Activated CD4-positive, alpha-beta T cell treated with anti-CD3 and anti-CD28 coated beads, Interleukin-2, Interleukin-6, amounts not matched to agents 100 ng/mL and 50 ng/mL, durations not matched to agents 16 hours and 8 hours (primary cell): ENCODE data around the gene DDAH1.
"Not testable (repeated sequence)": the region's sequence is repeated elsewhere in the genome, so short reads cannot be mapped to it uniquely, and the experiment has no call there.

ENCODE experiments used
- DNase-seq: peaks from one replicate; pipeline ENCODE4 v3.0.0-alpha.2; 2020

Gene DDAH1

DNA sequence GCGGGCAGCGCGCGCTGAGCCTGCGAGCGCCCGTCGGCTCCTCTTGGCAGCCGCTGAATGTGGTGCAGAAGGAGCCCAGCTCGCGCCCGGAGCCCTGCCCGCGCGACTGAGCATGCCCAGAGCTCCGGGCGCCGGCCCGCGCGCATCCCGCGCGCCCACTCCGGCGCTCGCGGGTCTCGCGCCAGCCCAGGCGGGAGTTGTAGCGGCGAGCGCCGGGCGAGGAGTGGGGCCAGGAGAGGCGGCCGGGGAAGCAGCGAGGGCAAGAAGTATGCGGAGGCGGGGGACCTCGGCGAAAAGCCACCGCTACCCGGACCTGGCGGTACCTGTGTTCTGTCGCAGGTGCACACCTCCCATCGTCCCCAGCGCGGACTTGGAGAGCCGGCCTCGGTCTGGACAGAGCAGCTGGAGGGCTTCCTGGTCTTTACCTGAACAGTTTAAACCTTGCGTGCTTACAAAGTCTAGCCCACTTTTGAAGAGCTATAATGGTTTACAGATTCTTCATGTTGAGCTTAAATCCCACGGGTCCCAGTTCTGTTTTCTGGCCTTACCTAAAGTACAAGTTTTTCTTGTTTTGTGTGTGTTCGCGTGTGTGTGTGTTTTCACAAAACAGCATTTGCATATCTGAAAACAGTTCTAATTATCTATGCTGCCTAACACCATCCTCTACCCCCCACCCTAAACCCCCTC lies at the start of gene DDAH1:
DDAH1 (minus strand) TSS at position 61 of the 687 bp plus-strand sequence. CDS start 114 bp downstream, outside the sequence.
- DNase-seq = no peak

GRCh38 chr1:85513998-85514397 lies 49.0 kb upstream of the DDAH1 start:
- not testable (repeated sequence) for DNase-seq

DNA sequence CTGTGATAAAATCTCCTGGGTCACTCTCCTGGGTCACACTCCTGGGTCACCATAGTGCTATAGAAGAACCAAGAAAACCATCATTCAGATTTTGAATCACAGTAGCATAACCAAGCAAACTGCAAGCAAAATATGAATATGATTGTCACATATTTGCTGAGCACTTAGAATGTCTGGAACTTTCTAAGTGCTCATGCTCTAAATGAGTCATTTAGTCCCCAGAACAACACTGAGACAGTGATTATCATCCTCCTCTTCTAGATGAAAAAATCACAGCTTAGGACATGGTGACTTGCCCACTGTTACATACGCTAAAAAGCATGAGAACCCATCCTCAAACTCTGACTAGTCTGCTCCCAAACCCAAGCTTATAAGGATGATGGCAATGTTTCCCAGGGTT lies 39.5 kb upstream of the DDAH1 start:
- no peak for DNase-seq

- DNase-seq = no peak
Measured at GRCh38 chr1:85502625-85503083, 37.7 kb upstream of the DDAH1 start.

DNA sequence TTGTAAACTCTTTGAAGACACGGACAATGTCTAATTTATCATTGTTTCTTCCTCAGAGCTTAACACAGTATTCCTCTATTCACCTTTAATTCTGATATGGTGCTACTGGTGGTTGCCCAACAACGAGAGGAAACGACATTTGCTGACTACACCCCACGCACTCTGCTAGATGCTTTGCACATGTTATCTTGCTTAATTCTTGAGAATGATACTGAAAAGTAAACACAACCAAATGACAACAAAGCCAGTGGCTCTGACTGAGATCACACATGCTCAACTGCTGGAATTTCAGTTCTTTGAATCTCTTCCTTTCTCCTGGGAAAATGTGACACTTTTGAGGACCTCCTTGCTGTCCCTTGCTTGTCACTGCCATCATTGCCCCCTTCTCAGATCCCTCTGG lies 37.2 kb upstream of the DDAH1 start:
- no peak for DNase-seq

DNA sequence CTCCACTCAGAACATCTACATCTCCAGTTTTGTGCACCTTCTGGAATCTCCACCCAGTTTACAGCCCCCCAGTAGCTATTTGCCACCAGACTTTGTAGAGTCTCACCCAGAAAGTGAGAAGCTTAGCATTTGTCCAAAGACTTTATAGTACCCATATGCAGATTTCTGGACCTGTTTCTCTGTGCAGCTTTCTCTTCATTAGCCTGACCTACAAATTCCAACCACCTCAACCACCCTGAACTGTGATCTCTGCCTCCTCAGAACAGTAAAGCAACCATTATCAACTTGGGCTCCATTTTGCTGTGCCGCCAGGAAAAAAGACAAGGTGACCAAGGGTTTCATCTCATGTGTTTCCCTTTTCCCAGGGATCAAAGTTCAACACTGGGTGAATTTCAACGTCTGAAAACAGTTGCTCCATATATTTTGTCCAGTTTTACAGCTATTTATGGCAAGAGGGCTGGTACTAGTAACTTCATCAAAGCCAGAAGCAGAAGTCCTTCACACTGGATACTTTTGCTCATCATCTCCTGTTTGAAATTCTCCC lies 36.5 kb upstream of the DDAH1 start:
- no peak for DNase-seq

DNA sequence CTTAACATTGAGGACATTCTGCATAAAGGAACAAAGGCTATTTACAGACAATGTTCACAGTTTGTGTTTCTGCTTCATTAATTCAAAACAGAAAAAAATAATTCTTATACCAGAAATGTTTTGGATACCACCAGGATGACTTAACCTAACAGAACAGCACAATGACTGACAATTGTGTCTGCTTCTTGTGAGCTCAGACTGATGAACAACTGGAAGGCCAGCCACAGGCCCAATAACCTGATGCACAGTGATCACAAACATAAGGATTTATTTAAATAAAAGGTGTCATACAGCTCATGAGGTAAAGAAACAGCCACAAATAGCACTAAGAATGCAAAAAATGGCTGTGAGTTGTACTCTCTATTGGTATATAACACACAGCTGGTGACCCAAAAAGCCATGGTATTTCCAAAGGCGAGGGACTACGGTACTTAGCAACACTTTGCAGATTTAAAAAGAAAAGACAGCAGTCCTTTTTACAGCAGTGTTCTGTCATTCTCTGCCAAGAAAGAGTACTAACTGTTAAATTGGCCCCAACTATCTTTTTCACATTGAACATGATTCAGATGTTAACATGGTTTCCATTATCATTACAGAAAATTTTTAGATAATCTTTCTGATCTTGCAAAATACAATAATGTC lies 32.1 kb upstream of the DDAH1 start:
- no peak for DNase-seq

- DNase-seq = no peak
Measured at GRCh38 chr1:85495556-85495955, 30.6 kb upstream of the DDAH1 start.

DNA sequence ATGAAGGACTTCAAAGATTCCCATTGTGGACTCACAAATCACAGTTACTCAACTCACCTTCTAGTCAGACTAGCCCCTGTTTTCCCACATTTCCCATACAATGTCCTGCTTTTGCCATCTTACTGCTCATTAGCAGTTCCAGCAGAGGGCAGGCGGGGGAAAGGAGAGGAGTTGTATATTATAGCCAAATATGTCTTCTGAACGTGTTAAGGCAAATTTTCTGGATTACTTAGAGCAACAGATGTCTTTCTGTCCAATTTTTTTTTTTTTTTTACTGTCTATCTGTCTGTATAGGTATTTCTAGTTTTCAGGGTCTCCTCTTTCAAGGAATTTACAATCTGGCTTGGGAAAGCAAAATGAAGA lies 29.9 kb upstream of the DDAH1 start:
- no peak for DNase-seq

DNA sequence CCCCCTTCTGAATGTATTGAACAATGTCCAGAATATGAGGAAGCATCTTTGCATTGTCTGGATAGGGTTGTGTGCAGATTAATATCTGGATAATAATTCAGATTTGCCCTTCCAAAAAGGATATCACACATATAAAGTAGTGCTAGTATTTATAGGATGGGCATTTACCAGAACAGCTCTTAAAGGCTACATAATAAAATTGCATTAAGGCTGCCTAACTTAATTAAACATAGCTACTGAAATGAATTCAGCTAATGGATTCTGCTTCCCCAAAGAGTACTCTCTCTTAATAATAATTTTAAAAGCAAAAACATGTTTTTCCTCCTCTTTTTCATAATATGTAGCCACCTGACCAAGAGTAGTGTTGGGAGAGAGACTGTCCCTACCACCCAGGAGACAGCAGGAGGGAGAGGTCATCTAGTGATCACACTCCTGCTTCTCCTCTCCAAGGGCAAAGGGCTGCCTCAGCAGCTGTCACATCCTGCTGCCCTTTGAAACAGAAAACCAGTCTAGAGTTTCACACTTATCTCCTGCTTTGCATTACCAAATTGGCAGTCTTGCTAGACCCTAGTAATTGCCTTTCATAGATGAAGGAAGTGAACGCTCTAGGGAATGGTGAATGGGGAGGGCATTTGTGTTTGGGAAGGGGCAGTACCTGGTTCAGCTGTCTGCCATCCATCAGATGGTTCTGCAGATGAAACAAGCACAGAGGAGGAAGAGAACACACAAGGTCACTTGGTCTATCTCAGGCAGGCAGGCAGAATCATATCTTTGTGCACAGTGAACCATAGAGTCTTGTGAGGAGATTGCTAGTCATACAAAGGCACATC lies 29.3 kb upstream of the DDAH1 start:
- DNase-seq = no peak

DNA sequence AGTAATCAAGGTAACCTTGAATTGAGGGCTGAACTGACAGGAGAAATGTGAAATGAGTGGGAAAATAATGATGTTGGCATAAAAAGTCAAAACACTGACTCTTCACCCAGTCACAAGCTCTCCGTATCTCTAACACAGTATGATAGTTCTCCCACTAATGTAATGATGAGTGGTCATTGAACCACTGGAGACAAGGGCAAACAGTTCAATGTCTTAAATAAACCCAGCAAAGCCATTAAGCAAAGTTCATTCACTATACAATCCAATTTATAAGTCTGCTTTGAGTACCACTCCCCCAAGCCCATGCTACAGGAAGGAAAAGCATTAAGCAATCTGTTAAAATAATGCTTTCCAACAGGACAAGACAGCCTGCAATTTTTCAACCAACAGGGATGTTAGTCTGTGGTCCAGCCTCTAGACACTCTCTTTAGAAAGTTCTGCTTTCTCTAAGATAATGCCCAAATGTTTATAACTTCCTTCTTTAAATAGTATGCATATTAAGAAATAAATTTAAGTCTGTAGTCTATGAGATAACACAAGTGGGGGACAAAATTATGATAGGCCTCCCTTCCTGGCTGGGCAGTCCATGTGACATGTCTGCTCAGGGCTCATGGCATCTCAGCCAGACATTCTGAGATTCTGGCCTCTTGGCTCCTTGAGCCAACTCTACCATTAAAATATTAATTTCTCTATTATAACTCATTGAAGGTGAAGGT lies 25.5 kb upstream of the DDAH1 start:
- DNase-seq = no peak

DNA sequence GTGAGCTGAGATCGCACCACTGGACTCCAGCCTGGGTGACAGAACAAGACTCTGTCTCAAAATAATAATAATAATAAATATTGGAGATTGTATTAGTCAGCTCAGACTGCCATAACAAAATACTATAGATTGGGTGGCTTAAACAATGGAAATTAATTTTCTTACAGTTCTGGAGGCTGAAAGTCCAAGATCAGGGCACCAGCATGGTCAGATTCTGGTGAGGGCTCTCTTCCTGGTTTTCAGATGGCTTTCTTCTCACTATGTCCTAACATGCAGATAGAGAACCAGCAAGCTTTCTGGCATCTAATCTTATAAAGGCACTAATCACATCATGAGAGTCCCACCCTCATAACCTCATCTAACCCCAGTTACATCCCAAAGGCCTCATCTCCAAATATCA lies 23.2 kb upstream of the DDAH1 start:
- no peak for DNase-seq

DNA sequence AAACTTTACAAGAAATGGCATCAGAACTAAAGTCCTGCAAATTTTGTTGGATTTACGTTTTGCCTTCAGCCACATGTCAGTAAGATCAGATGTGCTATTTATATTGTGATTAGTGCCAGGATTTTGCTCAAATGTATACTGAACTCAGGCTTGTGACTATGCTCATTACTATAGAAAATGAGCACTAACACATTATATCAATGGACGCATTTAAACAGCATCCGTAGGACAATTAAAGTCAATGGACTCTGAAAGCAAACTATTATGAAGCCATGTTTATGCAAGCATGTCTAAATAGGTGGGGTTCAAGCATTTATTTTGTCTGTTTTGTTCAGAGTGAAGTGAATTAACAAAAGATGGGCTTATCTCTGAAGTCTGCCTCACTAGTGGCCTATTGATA lies 20.6 kb upstream of the DDAH1 start:
- no peak for DNase-seq

DNA sequence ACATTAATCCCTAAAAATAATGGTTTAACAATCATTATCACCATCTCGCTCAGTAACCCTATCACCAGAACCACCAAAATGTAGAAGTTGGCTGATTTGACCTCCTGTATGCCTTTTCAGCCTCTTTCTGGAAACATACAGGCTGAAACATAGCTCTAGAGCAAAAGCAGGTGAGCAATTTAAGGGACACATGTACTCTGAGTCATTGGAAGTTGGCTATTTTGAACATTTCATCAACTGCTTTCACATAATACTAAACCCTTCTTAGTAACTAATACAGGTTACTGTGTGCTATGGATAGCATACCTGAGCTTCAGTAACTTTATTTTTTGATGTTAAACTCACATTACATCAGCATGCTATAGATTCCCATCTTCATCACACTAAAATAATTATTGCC lies 19.8 kb upstream of the DDAH1 start:
- DNase-seq = no peak

DNA sequence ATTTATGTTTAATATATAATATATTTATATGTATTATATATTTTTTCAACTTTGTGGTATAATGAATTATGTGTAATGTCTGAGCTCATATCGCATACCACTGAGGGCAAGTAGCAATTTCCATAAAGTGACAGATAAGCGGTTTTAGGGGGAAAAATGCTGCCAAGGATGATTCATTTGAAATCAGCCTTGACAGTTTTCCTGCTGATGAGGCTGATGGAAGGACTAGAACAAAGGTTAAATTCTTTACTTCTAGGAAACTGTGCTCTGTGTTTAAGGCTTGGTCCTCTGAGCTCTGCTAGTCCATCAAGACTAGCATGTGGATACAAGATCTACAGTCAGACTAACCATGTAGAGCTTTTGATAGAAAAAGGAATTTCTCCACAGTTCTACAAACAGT lies 19.3 kb upstream of the DDAH1 start:
- DNase-seq = no peak

- no peak for DNase-seq
Measured at GRCh38 chr1:85481688-85482087, 16.7 kb upstream of the DDAH1 start.

GRCh38 chr1:85480566-85480965 lies 15.6 kb upstream of the DDAH1 start:
- DNase-seq = no peak

- DNase-seq = no peak
Measured at GRCh38 chr1:85479491-85479890, 14.5 kb upstream of the DDAH1 start.

DNA sequence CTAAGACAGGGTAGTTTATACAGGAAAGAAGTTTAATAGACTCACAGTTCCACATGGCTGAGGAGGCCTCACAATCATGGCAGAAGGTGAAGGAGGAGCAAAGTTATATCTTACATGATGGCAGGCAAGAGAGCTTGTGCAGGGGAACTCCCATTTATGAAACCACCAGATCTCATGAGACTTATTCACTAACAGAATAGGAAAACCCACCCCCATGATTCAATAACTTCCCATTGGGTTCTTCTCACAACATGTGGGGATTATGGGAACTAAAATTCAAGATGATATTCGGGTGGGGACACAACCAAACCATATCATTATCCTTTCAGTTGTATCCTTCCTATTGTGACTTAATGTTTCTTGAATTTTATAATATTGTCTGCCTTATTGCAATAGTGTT lies 13.4 kb upstream of the DDAH1 start:
- no peak for DNase-seq

DNA sequence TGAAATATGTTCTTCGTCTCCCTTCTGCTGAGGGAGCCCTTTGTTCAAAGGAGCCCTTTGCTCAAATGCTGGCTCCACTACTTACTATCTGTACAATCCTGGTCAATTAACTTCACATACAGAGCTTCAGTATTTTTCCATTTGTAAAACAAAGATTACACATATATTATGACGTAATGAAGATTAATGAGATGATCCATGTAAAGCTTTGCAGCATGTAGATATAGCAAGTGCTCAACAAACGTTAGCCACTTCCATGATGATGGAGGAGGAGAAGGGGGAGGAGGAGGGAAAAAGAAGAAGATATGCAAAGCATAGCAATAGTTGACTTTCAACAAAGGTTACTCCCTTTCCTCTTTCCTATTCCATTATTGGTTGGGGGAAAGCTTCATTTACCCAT lies 10.1 kb upstream of the DDAH1 start:
- no peak for DNase-seq

DNA sequence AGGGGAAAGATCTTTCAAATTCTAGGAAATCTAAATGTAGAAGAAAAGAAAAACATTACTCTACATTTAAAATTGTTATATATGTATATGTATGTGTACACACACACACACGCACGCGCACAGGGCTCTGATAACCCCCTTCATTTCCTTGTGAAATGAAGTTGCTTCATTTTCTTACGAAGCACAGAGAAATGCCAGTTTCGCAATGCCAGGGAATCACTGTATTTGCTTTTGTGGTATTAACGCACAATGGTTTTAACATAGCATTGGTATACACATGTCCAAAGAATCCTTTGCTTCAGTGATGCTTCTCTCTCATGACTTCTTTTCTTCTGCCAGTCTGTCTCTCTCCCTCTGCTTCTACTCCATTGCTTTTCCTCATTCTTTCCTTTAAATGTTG lies 8.4 kb upstream of the DDAH1 start:
- DNase-seq = no peak

DNA sequence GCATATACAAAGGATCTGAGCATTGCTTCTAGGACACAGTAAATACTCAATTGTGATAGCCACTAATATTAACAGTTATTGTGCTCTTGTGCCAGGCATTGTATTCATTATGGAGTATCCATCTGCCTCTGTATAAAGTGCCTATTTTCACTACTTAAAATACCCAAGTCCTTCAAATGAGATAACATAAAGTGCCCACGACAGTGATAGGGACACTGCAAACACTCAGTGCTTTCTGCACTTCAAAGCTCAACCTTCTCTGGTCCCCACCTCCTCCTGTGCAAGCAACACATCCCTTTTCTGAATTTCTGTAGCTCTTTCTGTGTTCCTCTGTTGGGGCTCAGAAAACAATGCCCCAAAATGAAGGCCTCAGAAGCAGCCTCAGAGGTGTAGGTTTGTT lies 6.6 kb upstream of the DDAH1 start:
- DNase-seq = no peak

DNA sequence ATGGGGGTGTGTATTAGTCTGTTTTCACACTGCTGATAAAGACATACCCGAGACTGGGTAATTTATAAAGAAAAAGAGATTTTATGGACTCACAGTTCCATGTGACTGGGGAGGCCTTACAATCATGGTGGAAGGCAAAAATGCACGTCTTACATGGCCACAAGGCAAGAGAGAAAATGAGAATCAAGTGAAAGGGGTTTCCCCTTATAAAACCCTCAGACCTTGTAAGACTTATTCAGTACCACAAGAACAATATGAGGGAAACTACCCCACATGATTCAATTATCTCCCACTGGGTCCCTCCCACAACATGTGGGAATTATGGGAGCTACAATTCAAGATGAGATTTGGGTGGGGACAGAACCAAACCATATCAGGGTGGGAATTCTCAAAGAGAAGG lies 5.2 kb upstream of the DDAH1 start:
- DNase-seq = not testable (repeated sequence)
